Measurements from ENCODE around the gene RELT. TPM values are rescaled to one million over a fixed set of nuclear protein-coding genes. Genes with fewer than 3 reads are reported as not detected.

RELT gene
- total and polyA plus RNA-seq, 2 of the 13 experiments (the other 11 are each of a cell fraction or from before 2014, with no cell fraction given): 2.5 to 4.7 TPM

GRCh38 chr11:73384872-73385689 is 8.9 kb downstream of the RELT start:
- ATAC-seq (no peak), DNase-seq (ENCODE audit: low spot score) (no peak), FAIRE-seq (no peak)
- H2AFZ ChIP-seq (ENCODE audit: low read length): no peak overlapping the region
- CTCF ChIA-PET (ENCODE audit: low intra/inter-chr PET ratio, low total read pairs): no interaction called here
- H3K9ac ChIP-seq (ENCODE audit: insufficient read depth, low read depth, low read length): no peak overlapping the region
- intact Hi-C loops (cut with micrococcal nuclease; ENCODE audit: unreplicated experiment) (no loop called here), in situ Hi-C loops (cut with HindIII; ENCODE audit: extremely low pct_ligation_motif_present, low pct_unique_long_range_greater_than_20kb) (no loop called here)
- H3K27ac ChIP-seq (ENCODE audit: extremely low read length, insufficient read depth, low read length): no peak overlapping the region
- no peaks in the 10 kb centered on the region for H3K36me3 ChIP-seq (replicated peaks in 1 of 2; ENCODE audit: control insufficient read depth in 1 of 2, insufficient read depth in 2 of 2, low read length in 2 of 2)
- WGBS (ENCODE audit: low lambda C conversion rate): 95% methylated on average over 16 of the region's 21 CpGs
- H3K79me2 ChIP-seq (ENCODE audit: insufficient read depth, low read length): peaks cover 10% of the 10 kb centered on the region
- H3K9me3 ChIP-seq (ENCODE audit: low read length): no peaks in the 10 kb centered on the region
- POLR2A ChIA-PET: interaction anchor here (0.8 kb wide), 1 partner anchor 78 kb away, joined by 3 read pairs; no protein-coding TSS in a partner anchor
- H3K4me1 ChIP-seq (ENCODE audit: insufficient read depth, low read length): peaks cover 16% of the 10 kb centered on the region
- BruUV-seq (replicated peaks): no TSS peak
- H3K4me2 ChIP-seq (ENCODE audit: low read depth, low read length): no peak overlapping the region
- TF ChIP-seq ZNF687 (CRISPR knock-in tag; IDR thresholded peaks at IDR 0.05) (0 out of 2 replicates have a peak, but pooled peaks have one; percentile 7), FOSL2 (CRISPR knock-in tag; IDR thresholded peaks at IDR 0.05) (no peak)
- no peak overlapping the region for H3K4me3 ChIP-seq (replicated peaks in 1 of 3; ENCODE audit: insufficient read depth in 1 of 3, low read depth in 2 of 3, low read length in 3 of 3)
- H4K20me1 ChIP-seq (ENCODE audit: insufficient read depth, low read length): no peaks in the 10 kb centered on the region
- H3K27me3 ChIP-seq (ENCODE audit: control insufficient read depth in 1 of 2, insufficient read depth in 2 of 2, low read length in 2 of 2): no peaks in the 10 kb centered on the region

GRCh38 chr11:73386016-73386415 is 9.8 kb downstream of the RELT start:
- CTCF ChIA-PET (ENCODE audit: low intra/inter-chr PET ratio, low total read pairs): no interaction called here
- DNase-seq (ENCODE audit: low spot score): no peak
- Histone ChIP-seq H3K4me2 (ENCODE audit: low read depth, low read length) (no peak overlapping the region), H3K9me3 (ENCODE audit: low read length) (no peaks in the 10 kb centered on the region), H3K27ac (ENCODE audit: extremely low read length, insufficient read depth, low read length) (no peak overlapping the region), H3K36me3 (replicated peaks in 1 of 2; ENCODE audit: control insufficient read depth in 1 of 2, insufficient read depth in 2 of 2, low read length in 2 of 2) (0 out of 5 replicates have a peak, but pooled peaks cover 0 to 3% of the 10 kb centered on the region in 2 experiments), H3K4me1 (ENCODE audit: insufficient read depth, low read length) (peaks cover 16% of the 10 kb centered on the region), H3K79me2 (ENCODE audit: insufficient read depth, low read length) (peaks cover 8% of the 10 kb centered on the region), H2AFZ (ENCODE audit: low read length) (no peak overlapping the region), H4K20me1 (ENCODE audit: insufficient read depth, low read length) (no peaks in the 10 kb centered on the region), H3K4me3 (replicated peaks in 1 of 3; ENCODE audit: insufficient read depth in 1 of 3, low read depth in 2 of 3, low read length in 3 of 3) (no peak overlapping the region), H3K9ac (ENCODE audit: insufficient read depth, low read depth, low read length) (no peak overlapping the region), H3K27me3 (ENCODE audit: control insufficient read depth in 1 of 2, insufficient read depth in 2 of 2, low read length in 2 of 2) (no peaks in the 10 kb centered on the region)
- intact Hi-C loops (cut with micrococcal nuclease; ENCODE audit: unreplicated experiment) (no loop called here), in situ Hi-C loops (cut with HindIII; ENCODE audit: extremely low pct_ligation_motif_present, low pct_unique_long_range_greater_than_20kb) (no loop called here)
- WGBS (ENCODE audit: low lambda C conversion rate): 96% methylated on average over 7 of the region's 8 CpGs
- POLR2A ChIA-PET: no interaction called here
- ATAC-seq: no peak
- no TSS peak for BruUV-seq (replicated peaks)
- FAIRE-seq: no peak
- TF ChIP-seq ZNF234 (CRISPR knock-in tag; conservative IDR thresholded peaks at IDR 0.05) (no peak), CEBPG (CRISPR knock-in tag; IDR thresholded peaks at IDR 0.05) (no peak), NFYC (CRISPR knock-in tag; IDR thresholded peaks at IDR 0.05) (no peak), REPIN1 (CRISPR knock-in tag; IDR thresholded peaks at IDR 0.05; ENCODE audit: borderline replicate concordance, low read depth) (no peak), SNAI1 (CRISPR knock-in tag; IDR thresholded peaks at IDR 0.05; ENCODE audit: borderline replicate concordance) (no peak), ZNF281 (CRISPR knock-in tag; IDR thresholded peaks at IDR 0.05; ENCODE audit: borderline replicate concordance) (no peak), ZNF674 (CRISPR knock-in tag; IDR thresholded peaks at IDR 0.05; ENCODE audit: low read depth) (no peak), ZFP36L2 (CRISPR knock-in tag; IDR thresholded peaks at IDR 0.05) (no peak)
